Right lobe of liver (tissue), 6 donors: ENCODE measurements around the gene CFAP20DC. TPM values are rescaled to one million over a fixed set of nuclear protein-coding genes. Genes with fewer than 3 reads are reported as not detected.

ENCODE experiments used
- ATAC-seq, 4 donors: fragments of 200-7000 bp; cut with Tn5 transposase; one replicate each; pipeline ENCODE4 v1.9.1; 2020; ENCODE audit warnings: mild to moderate bottlenecking in 4 of 4, moderate library complexity in 4 of 4
- DNase-seq, 3 donors: peaks; one replicate each; pipeline ENCODE4 v3.0.0-alpha.2; 2020
- H3K27ac ChIP-seq, 3 donors: fragments of 200-600 bp; one replicate each; pipeline ENCODE4 v1.8.0; 2022
- H3K27me3 ChIP-seq, 2 donors: fragments of 200-600 bp; one replicate each; pipeline ENCODE4 v1.8.0; 2022
- H3K36me3 ChIP-seq, 4 donors: fragments of 200-600 bp; sonication (generic) in 1 of 4; one replicate each; pipeline versions ENCODE4 v1.5.1 to v1.8.0; 2017 to 2022; ENCODE audit warnings: control low read depth in 1 of 4
- H3K4me1 ChIP-seq, 4 donors: fragments of 200-600 bp; sonication (generic) in 1 of 4; one replicate each; pipeline versions ENCODE4 v1.5.1 to v1.8.0; 2017 to 2022; ENCODE audit warnings: control low read depth in 1 of 4
- H3K4me3 ChIP-seq, 3 donors: fragments of 200-600 bp; one replicate each; pipeline ENCODE4 v1.8.0; 2022
- H3K9me3 ChIP-seq, 4 donors: fragments of 200-600 bp; sonication (generic) in 1 of 4; one replicate each; pipeline versions ENCODE4 v1.5.1 to v1.8.0; 2017 to 2022; ENCODE audit warnings: control low read depth in 1 of 4
- CTCF ChIP-seq, 4 donors: fragments of 200-600 bp in 3 of 4; fragments of 450-650 bp in 1 of 4; IDR thresholded peaks; one replicate each; pipeline versions ENCODE4 v1.5.1 to v1.8.0; 2016 to 2022; ENCODE audit warnings: antibody characterized with exemption in 4 of 4, mild to moderate bottlenecking in 2 of 4
- POLR2A ChIP-seq: fragments of 450-650 bp; IDR thresholded peaks from one replicate; pipeline ENCODE4 v1.6.1; 2017; ENCODE audit warnings: antibody characterized with exemption, mild to moderate bottlenecking
- whole genome bisulfite sequencing: methylation state at CpG from one replicate; pipeline ENCODE4 v1.1.6; 2018; ENCODE audit warnings: low coverage, low lambda C conversion rate; ENCODE audit not compliant: insufficient coverage; ENCODE audit errors: missing lambda C conversion rate; 5-methylcytosine and 5-hydroxymethylcytosine counted together
- intact Hi-C, 2 donors: fragments of 100-400 bp; cut with DNase I; formaldehyde crosslinking; loops; one replicate each; pipeline versions ENCODE4 v1.11.2 to v1.14.1; 2022
- total RNA-seq, 6 experiments: library from RNA; depleted of rRNA in 2 of 6; stranded (reverse); fragments of >200 nt in 2 of 6; fragmentation: NEBNext Ultra II Directional in 3 of 6; extraction: Animal tissue kit (Norgen Biotek cat#: 25700) in 3 of 6; gene quantifications; one replicate each; pipeline versions ENCODE4 v1.1.0 to v1.2.4, GENCODE V29; 2016 to 2023
- donor health status: DM: no; HTN: yes; CAD: no.
- donor health status: DM: no; HTN: no; CAD: no.
- donor health status: DM: no; HTN: no; CAD: no.
- donor health status: DM: no; HTN: yes; CAD: no.
- donor health status: DM: no; HTN: yes; CAD: no.

CFAP20DC gene
- total RNA-seq, 6 experiments from 2014 or later: 0.67 to 2.7 (median 1.5) TPM

GRCh38 chr3:58804914-58805313 is 244.9 kb downstream of the CFAP20DC start:
- no peak overlapping the region for H3K27ac ChIP-seq
- ATAC-seq (no peak), DNase-seq (no peak)
- no peak overlapping the region for H3K4me3 ChIP-seq
- H3K9me3 ChIP-seq: no peaks in the 10 kb centered on the region
- intact Hi-C loops: no loop called here
- no peaks in the 10 kb centered on the region for H3K27me3 ChIP-seq
- H3K36me3 ChIP-seq: no peaks in the 10 kb centered on the region
- 63% methylated on average over 2 of the region's 2 CpGs for WGBS
- TF ChIP-seq POLR2A (no peak), CTCF (IDR thresholded peaks at IDR 0.05) (no peak)
- no peaks in the 10 kb centered on the region for H3K4me1 ChIP-seq

GRCh38 chr3:58801541-58801940 is 248.3 kb downstream of the CFAP20DC start:
- intact Hi-C loops: no loop called here
- no peaks in the 10 kb centered on the region for H3K27me3 ChIP-seq
- H3K9me3 ChIP-seq: no peaks in the 10 kb centered on the region
- H3K27ac ChIP-seq: no peak overlapping the region
- ATAC-seq (peak in 2 of 4 donors; percentile 37 to 59), DNase-seq (no peak)
- TF ChIP-seq CTCF (IDR thresholded peaks at IDR 0.05) (no peak), POLR2A (no peak)
- H3K4me1 ChIP-seq: no peaks in the 10 kb centered on the region
- no peaks in the 10 kb centered on the region for H3K36me3 ChIP-seq
- H3K4me3 ChIP-seq: no peak overlapping the region
- 67% methylated on average over 6 of the region's 6 CpGs for WGBS

GRCh38 chr3:58800940-58801339 is 248.9 kb downstream of the CFAP20DC start:
- H3K4me1 ChIP-seq: no peaks in the 10 kb centered on the region
- TF ChIP-seq CTCF (IDR thresholded peaks at IDR 0.05): no peak
- H3K9me3 ChIP-seq: no peaks in the 10 kb centered on the region
- intact Hi-C loops: no loop called here
- no peaks in the 10 kb centered on the region for H3K27me3 ChIP-seq
- no peaks in the 10 kb centered on the region for H3K36me3 ChIP-seq
- ATAC-seq (no peak), DNase-seq (no peak)
- no peak overlapping the region for H3K27ac ChIP-seq
- no peak overlapping the region for H3K4me3 ChIP-seq
- 33% methylated on average over 3 of the region's 3 CpGs for WGBS

- H3K9me3 ChIP-seq: no peaks in the 10 kb centered on the region
- no peak overlapping the region for H3K27ac ChIP-seq
- no peak for DNase-seq
- no peaks in the 10 kb centered on the region for H3K4me1 ChIP-seq
- no peak overlapping the region for H3K4me3 ChIP-seq
- WGBS: 94% methylated on average over 2 of the region's 2 CpGs
- no peaks in the 10 kb centered on the region for H3K36me3 ChIP-seq
- TF ChIP-seq POLR2A (no peak), CTCF (IDR thresholded peaks at IDR 0.05) (no peak)
- intact Hi-C loops: no loop called here
- H3K27me3 ChIP-seq: no peaks in the 10 kb centered on the region
- ATAC-seq: no peak
These were observed 249.8 kb downstream of the CFAP20DC start for GRCh38 chr3:58800032-58800431.

GRCh38 chr3:58799271-58799670 is 250.6 kb downstream of the CFAP20DC start:
- WGBS: 68% methylated on average over 3 of the region's 3 CpGs
- Histone ChIP-seq H3K36me3 (no peaks in the 10 kb centered on the region), H3K9me3 (no peaks in the 10 kb centered on the region), H3K27me3 (no peaks in the 10 kb centered on the region), H3K4me1 (peaks cover 0 to 5% (median 2%) of the 10 kb centered on the region in 4 donors), H3K4me3 (no peak overlapping the region), H3K27ac (no peak overlapping the region)
- TF ChIP-seq CTCF (IDR thresholded peaks at IDR 0.05) (no peak), POLR2A (no peak)
- ATAC-seq (no peak), DNase-seq (no peak)
- intact Hi-C loops: no loop called here
